Mucosa of descending colon (tissue), 3 donors: ENCODE measurements around the gene NBEAL2. TPM values are rescaled to one million over a fixed set of nuclear protein-coding genes. Genes with fewer than 3 reads are reported as not detected.

Experiments
- ATAC-seq: fragments of 200-7000 bp; cut with Tn5 transposase; one replicate; pipeline ENCODE4 v1.9.1; 2020; ENCODE audit warnings: mild to moderate bottlenecking, moderate library complexity
- DNase-seq, 3 donors: peaks; one replicate each; pipeline ENCODE4 v3.0.0-alpha.2; 2020
- H3K36me3 ChIP-seq: fragments of 200-600 bp; one replicate; pipeline ENCODE4 v1.8.0; 2021; ENCODE audit warnings: low read depth, mild to moderate bottlenecking
- H3K4me1 ChIP-seq: fragments of 200-600 bp; one replicate; pipeline ENCODE4 v1.8.0; 2021; ENCODE audit warnings: low read depth, mild to moderate bottlenecking
- H3K4me3 ChIP-seq: fragments of 200-600 bp; one replicate; pipeline ENCODE4 v1.8.0; 2021; ENCODE audit warnings: mild to moderate bottlenecking
- H3K9me3 ChIP-seq: fragments of 200-600 bp; one replicate; pipeline ENCODE4 v1.8.0; 2021; ENCODE audit warnings: mild to moderate bottlenecking
- intact Hi-C, 2 donors: fragments of 100-400 bp; cut with DNase I in 1 of 2; cut with micrococcal nuclease in 1 of 2; formaldehyde crosslinking; loops; one replicate each; pipeline versions ENCODE4 v1.11.0 to v1.11.1; 2022; cut with DNase I, micrococcal nuclease
- total RNA-seq, 3 donors: library from RNA; stranded (reverse); fragmentation: NEBNext Ultra II Directional in 2 of 3; extraction: Animal tissue kit (Norgen Biotek cat#: 25700) in 2 of 3; gene quantifications; one replicate each; pipeline versions ENCODE4 v1.2.1 to v1.2.4, GENCODE V29; 2021 to 2023
- TF ChIP-seq, protein P1 (sequence below): fragments of 200-600 bp; IDR thresholded peaks from one replicate; pipeline ENCODE4 v1.8.0; 2022; ENCODE audit warnings: antibody characterized with exemption, mild to moderate bottlenecking
- donor health status: DM: no; HTN: no; CAD: no; lungs with moderate emphysema.
- donor health status: DM: no; HTN: no; CAD: no.
- donor health status: DM: no; HTN: yes; CAD: no.

Gene NBEAL2
- total RNA-seq, 3 donors from 2014 or later: 49.2 to 94.0 (median 53.7) TPM

DNA sequence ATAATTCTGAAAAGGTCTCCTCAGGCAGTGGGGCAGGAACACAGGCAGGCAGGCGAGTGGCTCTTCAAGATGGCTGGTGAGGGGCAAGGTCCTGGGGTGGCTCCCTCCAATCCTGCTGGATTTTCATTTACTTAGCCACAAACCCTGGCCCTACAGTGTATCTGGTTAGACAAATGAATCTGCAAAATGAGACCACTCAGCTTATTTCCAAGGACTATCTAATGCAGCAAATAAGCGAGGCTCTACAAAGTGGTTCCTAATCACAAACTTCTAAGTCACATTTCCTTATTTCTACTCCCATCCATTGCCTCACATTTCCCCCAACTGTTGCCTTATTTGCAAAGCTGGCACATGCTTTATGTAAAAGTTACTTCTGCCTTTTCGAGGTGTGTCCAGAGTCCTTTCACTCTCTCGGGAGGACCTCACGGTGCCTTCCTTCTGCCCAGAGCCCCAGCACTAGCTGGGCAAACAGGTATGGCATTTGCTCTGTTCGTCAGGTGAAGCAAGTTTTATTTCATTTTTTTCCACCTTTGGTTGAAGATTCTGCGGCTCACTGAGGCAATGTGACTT, 43.4 kb upstream of the NBEAL2 start:
- TF ChIP-seq, protein P1, sequence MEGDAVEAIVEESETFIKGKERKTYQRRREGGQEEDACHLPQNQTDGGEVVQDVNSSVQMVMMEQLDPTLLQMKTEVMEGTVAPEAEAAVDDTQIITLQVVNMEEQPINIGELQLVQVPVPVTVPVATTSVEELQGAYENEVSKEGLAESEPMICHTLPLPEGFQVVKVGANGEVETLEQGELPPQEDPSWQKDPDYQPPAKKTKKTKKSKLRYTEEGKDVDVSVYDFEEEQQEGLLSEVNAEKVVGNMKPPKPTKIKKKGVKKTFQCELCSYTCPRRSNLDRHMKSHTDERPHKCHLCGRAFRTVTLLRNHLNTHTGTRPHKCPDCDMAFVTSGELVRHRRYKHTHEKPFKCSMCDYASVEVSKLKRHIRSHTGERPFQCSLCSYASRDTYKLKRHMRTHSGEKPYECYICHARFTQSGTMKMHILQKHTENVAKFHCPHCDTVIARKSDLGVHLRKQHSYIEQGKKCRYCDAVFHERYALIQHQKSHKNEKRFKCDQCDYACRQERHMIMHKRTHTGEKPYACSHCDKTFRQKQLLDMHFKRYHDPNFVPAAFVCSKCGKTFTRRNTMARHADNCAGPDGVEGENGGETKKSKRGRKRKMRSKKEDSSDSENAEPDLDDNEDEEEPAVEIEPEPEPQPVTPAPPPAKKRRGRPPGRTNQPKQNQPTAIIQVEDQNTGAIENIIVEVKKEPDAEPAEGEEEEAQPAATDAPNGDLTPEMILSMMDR: no peak
- peak in 1 of 3 donors; percentile 10 for DNase-seq
- no peak for ATAC-seq
- peaks cover 35% of the 10 kb centered on the region for H3K4me1 ChIP-seq
- no peaks in the 10 kb centered on the region for H3K36me3 ChIP-seq
- H3K9me3 ChIP-seq: no peaks in the 10 kb centered on the region
- H3K4me3 ChIP-seq: no peak overlapping the region
- intact Hi-C loops: no loop called here

DNA sequence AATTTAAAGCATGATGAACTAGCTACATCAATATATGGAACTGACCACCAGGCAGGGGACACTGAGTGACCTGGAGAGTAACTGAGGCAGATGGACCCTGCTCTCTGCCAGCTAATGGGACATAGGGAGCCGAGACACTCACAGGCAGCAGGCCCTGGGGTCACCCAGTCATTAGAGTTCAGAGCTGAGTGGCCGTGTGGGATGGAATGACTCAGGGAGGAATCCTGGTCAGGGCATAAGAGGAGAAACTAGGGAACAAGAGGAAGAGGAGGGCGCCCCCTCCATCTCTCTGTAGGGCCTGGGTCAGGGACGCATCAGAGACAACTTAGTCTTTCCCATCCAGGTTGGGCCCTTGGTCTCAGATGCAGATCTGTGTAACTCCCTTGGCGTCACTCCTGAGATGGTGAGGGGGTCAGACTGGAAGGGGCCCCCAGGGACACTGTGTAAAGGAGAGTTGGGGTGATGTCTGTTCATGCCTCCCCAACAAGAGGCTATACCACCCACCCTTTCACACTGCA, 42.7 kb upstream of the NBEAL2 start:
- Histone ChIP-seq H3K36me3 (no peaks in the 10 kb centered on the region), H3K9me3 (no peaks in the 10 kb centered on the region), H3K4me1 (peaks cover 31% of the 10 kb centered on the region), H3K4me3 (no peak overlapping the region)
- DNase-seq (peak in 1 of 3 donors; percentile 20), ATAC-seq (no peak)
- intact Hi-C loops: no loop called here
- TF ChIP-seq, protein P1: no peak

DNA sequence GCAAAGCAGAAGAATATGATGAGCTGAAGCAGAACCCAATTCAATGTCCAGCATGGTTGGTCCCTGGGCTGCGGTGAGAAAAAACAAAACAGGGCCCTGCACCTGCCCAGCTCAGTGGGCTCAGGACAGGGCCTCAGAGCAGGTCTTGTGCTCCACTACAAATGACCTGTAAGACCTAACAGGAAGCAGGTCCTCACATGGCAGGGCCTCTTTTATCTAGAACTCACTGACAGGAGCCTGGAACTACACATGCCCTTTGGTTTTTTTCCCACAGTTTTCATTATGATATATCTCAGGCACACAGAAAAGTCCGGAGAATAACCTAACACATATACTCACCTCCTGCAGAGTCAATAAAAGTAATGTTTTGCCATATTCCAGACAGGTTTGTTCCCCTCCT, 41.3 kb upstream of the NBEAL2 start:
- intact Hi-C loops: no loop called here
- no peaks in the 10 kb centered on the region for H3K36me3 ChIP-seq
- TF ChIP-seq, protein P1: no peak
- no peak for ATAC-seq
- no peaks in the 10 kb centered on the region for H3K9me3 ChIP-seq
- peaks cover 31% of the 10 kb centered on the region for H3K4me1 ChIP-seq
- no peak overlapping the region for H3K4me3 ChIP-seq
- peak in 1 of 3 donors; percentile 8 for DNase-seq

DNA sequence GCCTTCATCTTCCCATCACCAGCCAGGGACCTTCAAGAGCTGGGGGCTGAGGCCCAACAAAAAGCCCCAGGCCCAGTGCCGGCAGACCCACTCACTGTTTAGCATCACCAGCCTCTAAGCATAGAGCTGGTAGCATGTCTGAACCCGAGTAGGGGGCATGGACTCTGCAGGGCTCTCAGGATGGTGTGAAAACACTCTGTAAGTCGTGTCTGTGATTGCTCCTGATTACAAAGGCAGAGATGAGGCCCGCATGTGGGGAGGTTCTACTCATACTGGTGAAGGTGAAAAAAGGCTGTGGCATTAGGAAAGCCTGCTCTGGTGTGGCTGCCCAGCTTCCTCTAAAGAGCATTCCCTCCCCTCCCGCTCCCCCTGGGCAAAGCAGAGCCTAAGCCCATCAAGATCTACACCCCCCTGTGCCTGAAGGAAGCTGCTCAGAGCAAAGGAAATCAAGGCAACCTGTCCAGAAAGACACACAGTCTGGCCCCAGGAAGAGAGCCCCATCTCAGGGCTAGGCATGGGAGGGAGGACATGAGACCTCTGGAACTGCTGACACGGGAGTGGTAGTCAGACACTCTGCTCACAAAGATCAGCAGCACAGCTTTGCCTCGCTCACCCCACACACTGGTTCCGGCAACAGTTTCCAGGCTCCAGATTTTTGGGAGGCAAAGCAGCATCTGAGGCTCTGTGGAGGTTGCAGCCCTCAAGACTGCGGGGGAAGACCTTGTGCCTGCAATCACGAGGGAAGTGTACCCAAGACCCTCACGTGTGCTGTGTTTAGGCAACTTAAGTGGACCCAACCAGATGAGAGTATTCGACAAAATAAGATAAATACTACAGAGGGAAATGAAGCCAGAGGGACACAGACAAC, 39.7 kb upstream of the NBEAL2 start:
- no peak overlapping the region for H3K4me3 ChIP-seq
- no peak for ATAC-seq
- H3K36me3 ChIP-seq: no peaks in the 10 kb centered on the region
- no peak for DNase-seq
- intact Hi-C loops: no loop called here
- H3K4me1 ChIP-seq: peaks cover 33% of the 10 kb centered on the region
- TF ChIP-seq, protein P1: no peak
- H3K9me3 ChIP-seq: no peaks in the 10 kb centered on the region

DNA sequence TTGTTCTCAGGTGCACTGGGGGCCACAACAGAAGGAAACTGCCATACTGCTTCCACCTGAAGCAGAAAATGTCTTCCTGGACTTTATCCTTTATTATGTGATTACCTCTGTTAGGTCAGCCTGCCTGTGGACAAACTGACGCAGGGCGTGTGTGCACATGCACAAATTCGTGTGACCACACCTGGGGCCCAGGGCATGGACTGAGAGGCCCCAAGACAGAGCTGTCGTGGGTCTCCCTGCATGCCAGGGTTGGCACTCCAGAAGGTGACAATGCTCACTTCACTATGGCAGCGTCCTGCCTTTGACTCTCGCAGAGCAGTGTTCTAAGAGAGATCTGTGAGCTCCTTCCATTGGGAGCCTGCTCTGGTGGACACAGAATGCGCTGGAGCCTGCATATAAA, 37.4 kb upstream of the NBEAL2 start:
- TF ChIP-seq, protein P1: no peak
- DNase-seq (peak; percentile 61 to 78 (median 68)), ATAC-seq (peak; percentile 49)
- Histone ChIP-seq H3K36me3 (no peaks in the 10 kb centered on the region), H3K4me3 (no peak overlapping the region), H3K4me1 (peaks cover 49% of the 10 kb centered on the region), H3K9me3 (no peaks in the 10 kb centered on the region)
- intact Hi-C loops: no loop called here
